ENCODE data around the gene AGPAT2. TPM values are rescaled to one million over a fixed set of nuclear protein-coding genes. Genes with fewer than 3 reads are reported as not detected.

AGPAT2 gene
- total RNA-seq, 2 donors from 2014 or later: 71.9 to 81.9 TPM

GRCh38 chr9:136693490-136694162 is 6.4 kb upstream of the AGPAT2 start:
- H3K9me3 ChIP-seq: no peaks in the 10 kb centered on the region
- DNase-seq (ENCODE audit: low spot score): no peak
- no peak overlapping the region for H3K4me3 ChIP-seq
- no peak for TF ChIP-seq CTCF (IDR thresholded peaks at IDR 0.05)
- no peaks in the 10 kb centered on the region for H3K27me3 ChIP-seq
- no peaks in the 10 kb centered on the region for H3K36me3 ChIP-seq
- peak overlapping the region in 1 of 2 donors; percentile 8 for H3K27ac ChIP-seq
- peaks cover 0 to 50% of the 10 kb centered on the region in 2 donors for H3K4me1 ChIP-seq

DNA sequence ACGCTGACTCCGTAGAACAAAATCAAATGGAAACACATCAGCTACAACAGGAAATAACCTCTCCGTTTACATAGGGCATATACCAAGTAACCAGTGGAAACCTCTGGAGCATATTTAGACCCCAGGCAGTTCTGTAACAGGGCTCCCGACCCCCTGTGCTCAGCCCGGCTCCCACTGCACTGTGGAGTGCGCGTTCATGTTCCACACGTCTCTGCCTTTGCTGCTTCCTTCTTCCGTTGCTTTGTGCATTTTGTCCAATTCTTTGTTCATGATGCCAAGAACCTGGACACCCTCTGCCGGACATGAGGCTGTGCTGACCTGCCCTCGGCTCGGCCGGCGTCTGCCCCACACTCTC is 5.9 kb upstream of the AGPAT2 start:
- H3K4me1 ChIP-seq: peaks cover 0 to 56% of the 10 kb centered on the region in 2 donors
- no peaks in the 10 kb centered on the region for H3K36me3 ChIP-seq
- no peak for TF ChIP-seq CTCF (IDR thresholded peaks at IDR 0.05)

DNA sequence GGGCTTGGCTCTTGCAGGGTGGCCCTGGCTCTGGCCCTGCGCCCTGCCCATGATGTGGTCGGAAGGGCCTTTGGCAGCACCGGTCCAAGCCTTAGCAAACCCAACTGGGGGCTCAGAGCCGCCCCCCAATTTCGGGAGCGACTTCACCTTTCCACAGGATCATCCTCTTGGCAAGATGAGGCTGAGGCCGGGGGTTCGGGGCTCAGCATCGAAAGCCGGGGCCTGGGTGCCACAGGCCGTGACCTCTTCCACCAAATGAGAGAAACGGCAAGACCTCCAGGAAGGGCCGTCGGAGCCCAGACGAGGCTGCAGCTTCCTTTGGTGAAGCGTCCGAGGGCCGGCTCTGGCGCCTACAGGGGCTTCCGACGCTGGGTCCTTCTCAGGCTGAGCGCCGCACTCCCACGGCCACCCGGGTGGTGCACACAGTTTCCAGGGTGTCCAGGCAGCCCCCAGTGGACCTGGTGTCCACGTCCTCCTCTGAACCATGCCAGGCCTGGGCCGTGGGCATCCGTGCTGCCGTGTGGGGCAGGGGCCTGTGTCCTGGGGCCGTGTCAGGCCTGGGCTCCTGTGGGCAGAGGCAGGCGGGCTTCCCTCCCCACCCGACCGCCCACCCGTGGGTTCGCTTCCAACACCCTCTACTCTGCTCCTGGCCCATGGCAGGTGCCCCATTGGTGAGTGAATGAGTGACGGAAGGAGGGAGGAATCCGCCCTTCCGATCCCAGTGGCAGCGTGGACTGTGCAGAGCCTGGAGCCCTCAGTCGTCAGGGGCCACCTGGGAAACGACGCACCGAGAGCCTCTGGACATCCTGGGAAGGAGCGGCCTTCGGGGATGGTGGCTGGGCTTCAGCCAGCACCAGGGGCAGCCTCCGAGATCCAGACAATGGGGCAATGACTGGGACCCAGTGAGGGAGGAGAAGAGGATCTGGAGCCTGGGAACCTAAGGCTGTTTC is 5.2 kb upstream of the AGPAT2 start:
- DNase-seq (ENCODE audit: low spot score): no peak
- Histone ChIP-seq H3K4me3 (no peak overlapping the region), H3K27me3 (no peaks in the 10 kb centered on the region), H3K36me3 (no peaks in the 10 kb centered on the region), H3K27ac (peak overlapping the region in 1 of 2 donors; percentile 84), H3K4me1 (peaks cover 0 to 62% of the 10 kb centered on the region in 2 donors), H3K9me3 (no peaks in the 10 kb centered on the region)
- TF ChIP-seq CTCF (IDR thresholded peaks at IDR 0.05): no peak

More for the DNA sequence above, 5.9 kb upstream of the AGPAT2 start:
- Histone ChIP-seq H3K4me3 (no peak overlapping the region), H3K9me3 (no peaks in the 10 kb centered on the region), H3K27ac (peak overlapping the region in 1 of 2 donors; percentile 8), H3K27me3 (no peaks in the 10 kb centered on the region)
- DNase-seq (ENCODE audit: low spot score): no peak

DNA sequence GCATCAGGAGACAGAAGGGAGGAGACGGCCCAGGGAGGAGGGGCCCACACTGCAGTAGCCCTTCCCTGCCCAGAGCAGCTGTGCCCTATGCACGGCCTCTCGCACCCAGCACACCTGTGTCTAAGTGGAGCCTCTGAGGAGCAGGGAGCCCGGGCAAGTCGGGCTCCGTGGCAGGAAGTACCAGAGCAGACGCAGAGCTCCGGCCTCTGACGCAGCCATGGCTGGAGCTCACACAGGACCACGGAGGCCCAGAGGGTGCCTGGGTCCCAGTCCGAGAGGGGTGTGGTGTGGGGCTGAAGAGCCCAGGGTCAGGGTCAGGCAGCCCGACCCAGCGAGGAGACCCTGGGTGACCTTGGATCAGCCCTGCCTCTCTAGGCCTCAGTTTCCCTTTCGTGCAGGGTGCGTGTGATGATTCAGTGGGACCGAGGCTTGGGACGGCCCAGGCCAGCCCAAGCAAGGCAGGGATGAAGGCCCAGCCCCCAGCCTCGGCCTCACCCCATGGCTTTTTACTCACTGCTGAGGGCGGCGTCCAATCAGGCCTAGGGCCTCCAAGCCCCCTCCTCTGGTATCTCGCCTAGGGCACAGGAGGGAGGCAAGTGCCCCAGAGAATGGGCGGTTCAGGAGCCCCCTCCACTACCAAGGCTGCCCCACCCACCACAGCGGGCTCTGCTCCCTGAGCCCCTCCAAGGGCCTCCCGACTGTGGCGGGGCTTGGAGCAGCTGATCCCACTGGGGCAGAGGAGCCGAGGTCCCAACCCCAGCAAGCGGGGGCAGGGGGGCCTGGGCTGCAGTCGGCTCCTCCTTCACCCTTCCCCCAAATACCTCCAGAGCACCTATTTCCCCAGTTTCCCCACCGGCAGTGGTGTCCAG is 4.3 kb upstream of the AGPAT2 start:
- Histone ChIP-seq H3K9me3 (no peaks in the 10 kb centered on the region), H3K27me3 (no peaks in the 10 kb centered on the region), H3K27ac (peak overlapping the region; percentile 84 to 95), H3K4me1 (peaks cover 0 to 63% of the 10 kb centered on the region in 2 donors), H3K36me3 (no peaks in the 10 kb centered on the region), H3K4me3 (no peak overlapping the region)
- DNase-seq (ENCODE audit: low spot score): no peak
- no peak for TF ChIP-seq CTCF (IDR thresholded peaks at IDR 0.05)

DNA sequence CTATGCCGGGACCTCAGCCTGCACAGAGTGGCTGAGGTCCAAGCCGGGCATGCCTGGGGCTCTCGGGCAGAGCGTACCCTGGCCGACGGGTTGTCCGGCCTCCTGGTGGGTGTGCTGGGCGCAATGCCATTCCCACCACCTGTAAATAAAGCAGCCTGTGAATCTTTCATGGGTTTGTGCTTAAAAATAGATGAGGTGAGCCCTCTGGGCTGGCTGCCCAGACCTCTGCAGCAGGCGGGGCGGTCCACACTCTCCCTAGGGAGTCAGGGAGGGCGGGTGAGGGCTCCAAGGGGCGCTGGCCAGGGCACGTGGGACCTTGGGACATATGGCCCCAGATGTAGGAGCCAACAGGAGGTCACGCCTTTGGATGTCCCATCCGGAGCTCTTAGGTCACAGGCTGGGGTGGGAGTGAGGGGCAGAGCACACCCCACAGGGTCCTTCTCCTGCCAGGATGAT is 3.6 kb upstream of the AGPAT2 start:
- no peak for TF ChIP-seq CTCF (IDR thresholded peaks at IDR 0.05)

More for the DNA sequence above, 3.6 kb upstream of the AGPAT2 start:
- Histone ChIP-seq H3K4me1 (peaks cover 0 to 70% of the 10 kb centered on the region in 2 donors), H3K36me3 (no peaks in the 10 kb centered on the region), H3K9me3 (no peaks in the 10 kb centered on the region), H3K27ac (peak overlapping the region; percentile 84 to 95), H3K4me3 (no peak overlapping the region), H3K27me3 (no peaks in the 10 kb centered on the region)
- DNase-seq (ENCODE audit: low spot score): no peak

Data from right atrium auricular region (tissue), 2 donors.